Endothelial cell of umbilical vein (primary cell): ENCODE measurements around the gene KCTD19. TPM values are rescaled to one million over a fixed set of nuclear protein-coding genes. Genes with fewer than 3 reads are reported as not detected.

Source experiments
- BruUV-seq: library from RNA; stranded (reverse); fragments of 400-500 nt; replicated peaks from 2 replicates; lab custom pipeline; 2021; lab: Mats Ljungman, UMichigan
- CTCF ChIA-PET: fragments of 300-600, 350-600 bp; sonication (Branson Sonifier 250); formaldehyde crosslinking; loops from one replicate; lab custom pipeline; 2021; ENCODE audit warnings: antibody characterized with exemption, inconsistent platforms; lab: Charles Lee
- POLR2A ChIA-PET: fragments of 300-600, 350-600 bp; sonication (Branson Sonifier 250); formaldehyde crosslinking; loops from one replicate; lab custom pipeline; 2021; ENCODE audit warnings: antibody characterized with exemption, inconsistent platforms; lab: Charles Lee
- DNase-seq: peaks from one replicate; pipeline ENCODE4 v3.0.0-alpha.2; 2011; ENCODE audit warnings: low read depth, low spot score
- FAIRE-seq: peaks from 2 replicates; lab custom pipeline; 2011; peaks lifted over from hg19 to GRCh38; lab: Jason Lieb, UNC
- H2AFZ ChIP-seq: 2 replicates; pipeline ENCODE4 v1.6.0; 2012; ENCODE audit warnings: low read depth, low read length, control low read depth, inconsistent platforms
- H3K27ac ChIP-seq: 2 replicates; pipeline ENCODE4 v1.5.1; 2011; ENCODE audit warnings: low read depth, mild to moderate bottlenecking, control low read depth, low read length, moderate library complexity; ENCODE audit not compliant: insufficient read depth
- H3K27me3 ChIP-seq, 2 experiments: 2 replicates each; pipeline versions ENCODE4 v1.6.0 to v1.6.1; 2011; ENCODE audit warnings: low read length in 2 of 2, mixed read lengths in 1 of 2; ENCODE audit not compliant: control insufficient read depth in 2 of 2, insufficient read depth in 2 of 2
- H3K36me3 ChIP-seq, 2 experiments: 2 replicates in 1 of 2; 3 replicates in 1 of 2; pipeline ENCODE4 v1.5.1; 2011; ENCODE audit warnings: low read length in 2 of 2, mild to moderate bottlenecking in 1 of 2, moderate library complexity in 1 of 2; ENCODE audit not compliant: control insufficient read depth in 2 of 2, insufficient read depth in 2 of 2; ENCODE audit errors: extremely low read depth in 1 of 2
- H3K4me1 ChIP-seq: 3 replicates; pipeline ENCODE4 v1.5.1; 2011; ENCODE audit warnings: mild to moderate bottlenecking, low read length; ENCODE audit not compliant: control insufficient read depth, insufficient read depth; ENCODE audit errors: extremely low read depth
- H3K4me2 ChIP-seq: 2 replicates; pipeline ENCODE4 v1.6.1; 2011; ENCODE audit warnings: low read length, control low read depth, mixed read lengths; ENCODE audit not compliant: insufficient read depth
- H3K4me3 ChIP-seq, 3 experiments: fragments of 200-600 bp in 1 of 3; sonication (generic), shearing (Covaris generic) in 1 of 3; replicated peaks in 1 of 3; 2 replicates each; pipeline ENCODE4 v1.5.1; 2011 to 2016; ENCODE audit warnings: control low read depth in 3 of 3, low read length in 3 of 3, mild to moderate bottlenecking in 2 of 3, inconsistent platforms in 1 of 3, low read depth in 1 of 3, moderate library complexity in 1 of 3; ENCODE audit not compliant: insufficient read depth in 1 of 3
- H3K79me2 ChIP-seq: 2 replicates; pipeline ENCODE4 v1.6.0; 2012; ENCODE audit warnings: low read length, inconsistent platforms; ENCODE audit not compliant: control insufficient read depth, insufficient read depth
- H3K9ac ChIP-seq: replicated peaks from 2 replicates; pipeline ENCODE3; 2011; ENCODE audit warnings: low read length, control low read depth; ENCODE audit not compliant: insufficient read depth; ENCODE audit errors: extremely low read depth
- H3K9me1 ChIP-seq: replicated peaks from 3 replicates; pipeline ENCODE4 v1.6.0; 2011; ENCODE audit warnings: mild to moderate bottlenecking, low read length; ENCODE audit not compliant: control insufficient read depth, insufficient read depth; ENCODE audit errors: extremely low read depth
- H3K9me3 ChIP-seq: replicated peaks from 2 replicates; pipeline ENCODE4 v1.5.1; 2012; ENCODE audit warnings: low read length, inconsistent platforms; ENCODE audit not compliant: control insufficient read depth, insufficient read depth
- H4K20me1 ChIP-seq: replicated peaks from 2 replicates; pipeline ENCODE3; 2011; ENCODE audit warnings: mild to moderate bottlenecking, low read length; ENCODE audit not compliant: control insufficient read depth, insufficient read depth; ENCODE audit errors: extremely low read depth
- CTCF ChIP-seq, 2 donors: IDR thresholded peaks; 1 replicate in 1 of 2; 2 replicates in 1 of 2; pipeline ENCODE4 v1.5.1; 2011; ENCODE audit warnings: low read length in 2 of 2, mild to moderate bottlenecking in 2 of 2, moderate library complexity in 2 of 2, control low read depth in 1 of 2, inconsistent platforms in 1 of 2, low read depth in 1 of 2; ENCODE audit not compliant: insufficient read depth in 1 of 2; ENCODE audit errors: extremely low read depth in 1 of 2
- EZH2 ChIP-seq: IDR thresholded peaks from 2 replicates; pipeline ENCODE4 v1.6.1; 2012; ENCODE audit warnings: borderline replicate concordance, low read depth, mild to moderate bottlenecking, moderate library complexity, low read length, inconsistent platforms; ENCODE audit not compliant: severe bottlenecking
- FOS ChIP-seq: IDR thresholded peaks from 2 replicates; pipeline ENCODE4 v1.6.1; 2011; ENCODE audit warnings: mild to moderate bottlenecking, low read length, moderate library complexity, borderline replicate concordance; ENCODE audit not compliant: insufficient read depth
- GATA2 ChIP-seq: IDR thresholded peaks from 2 replicates; pipeline ENCODE4 v1.7.0; 2011; ENCODE audit warnings: low read depth, mild to moderate bottlenecking, moderate library complexity, mixed read lengths, low read length; ENCODE audit not compliant: insufficient read length, insufficient read depth
- JUN ChIP-seq: IDR thresholded peaks from 2 replicates; pipeline ENCODE4 v1.6.1; 2011; ENCODE audit warnings: borderline replicate concordance, low read depth; ENCODE audit not compliant: insufficient read length, insufficient read depth
- MAX ChIP-seq: IDR thresholded peaks from 2 replicates; pipeline ENCODE4 v1.6.1; 2011; ENCODE audit not compliant: insufficient read depth, insufficient read length
- MYC ChIP-seq: IDR thresholded peaks from one replicate; pipeline ENCODE4 v1.6.1; 2011; ENCODE audit warnings: mild to moderate bottlenecking, low read depth, low read length
- POLR2A ChIP-seq: IDR thresholded peaks from 2 replicates; pipeline ENCODE4 v1.6.1; 2012; ENCODE audit warnings: low read depth, mild to moderate bottlenecking, control low read depth, low read length
- POLR2AphosphoS5 ChIP-seq: IDR thresholded peaks from 2 replicates; pipeline ENCODE4 v1.6.1; 2012; ENCODE audit warnings: low read depth, mild to moderate bottlenecking, control low read depth, low read length, moderate library complexity; ENCODE audit not compliant: insufficient read depth
- dilution Hi-C: fragments of 300-500 bp; cut with MboI; formaldehyde crosslinking; loops from one replicate; pipeline ENCODE4 v1.15.0; 2019; ENCODE audit warnings: low sequenced_read_pairs; ENCODE audit not compliant: extremely low pct_ligation_motif_present
- intact Hi-C: fragments of 100-400 bp; cut with micrococcal nuclease; formaldehyde crosslinking; loops from one replicate; pipeline ENCODE4 v1.10.0; 2022
- polyA plus RNA-seq, 4 experiments: library from polyadenylated mRNA; depleted of rRNA in 3 of 4; stranded (reverse) in 3 of 4; unstranded in 1 of 4; fragments of >200 nt; gene quantifications; 2 replicates each; pipeline versions ENCODE4 v1.2.1 to v1.2.3, GENCODE V29; 2011 to 2012; ENCODE audit warnings: missing spikeins in 1 of 4
- total RNA-seq: library from RNA; stranded (reverse); gene quantifications from 2 replicates; pipeline ENCODE4 v1.2.3, GENCODE V29; 2021

KCTD19 gene
- total and polyA plus RNA-seq, 2 donors (not counting 3 experiments of a cell fraction or from before 2014, with no cell fraction given), result 0.21 to 0.44 TPM

- no peak for TF ChIP-seq POLR2AphosphoS5
- TF ChIP-seq JUN, result no peak
- no peak for TF ChIP-seq GATA2
- TF ChIP-seq EZH2, result no peak
- TF ChIP-seq CTCF (IDR thresholded peaks at IDR 0.05; ENCODE audit: extremely low read depth in 1 of 2, insufficient read depth in 1 of 2, low read depth in 1 of 2, low read length in 2 of 2), result no peak
- no peak for TF ChIP-seq FOS
- no peak for TF ChIP-seq POLR2A
- no peak for TF ChIP-seq MAX
- TF ChIP-seq MYC, result no peak
- no peaks in the 10 kb centered on the region for H3K27me3 ChIP-seq
- dilution Hi-C loops, result no loop called here
- H3K9ac ChIP-seq, result no peak overlapping the region
- no peaks in the 10 kb centered on the region for H3K9me3 ChIP-seq
- H3K27ac ChIP-seq, result no peak overlapping the region
- CTCF ChIA-PET, result interaction anchor here (0.6 to 2.7 kb wide), 3 partner anchors 21 to 118 kb away, joined by 3 to 10 read pairs (median 9); partner anchors contain the start of gene KCTD19
- no peaks in the 10 kb centered on the region for H4K20me1 ChIP-seq
- H3K4me2 ChIP-seq, result no peak overlapping the region
- BruUV-seq, result no TSS peak
- no peak overlapping the region for H2AFZ ChIP-seq
- no peak overlapping the region for H3K4me3 ChIP-seq
- DNase-seq, result no peak
- H3K9me1 ChIP-seq, result no peaks in the 10 kb centered on the region
- intact Hi-C loops, result no loop called here
- no peak for FAIRE-seq
- POLR2A ChIA-PET, result no interaction called here
- peaks cover 2% of the 10 kb centered on the region for H3K79me2 ChIP-seq
- peaks cover 19% of the 10 kb centered on the region for H3K4me1 ChIP-seq
- no peaks in the 10 kb centered on the region for H3K36me3 ChIP-seq
Observed at GRCh38 chr16:67281536-67282446, 44.8 kb downstream of the KCTD19 start.
